NCI-H748 (cell line): ENCODE data around the gene PHLDB3.
A peak's percentile ranks its signal among the peaks of the same experiment; 100 is the strongest.
"Not testable (repeated sequence)": the region's sequence is repeated elsewhere in the genome, so short reads cannot be mapped to it uniquely, and the experiment has no call there.

Source experiments
- DNase-seq: peaks from one replicate; lab custom pipeline; 2025; ENCODE audit not compliant: unreplicated experiment; lab: John Stamatoyannopoulos, UW

Gene PHLDB3

DNA sequence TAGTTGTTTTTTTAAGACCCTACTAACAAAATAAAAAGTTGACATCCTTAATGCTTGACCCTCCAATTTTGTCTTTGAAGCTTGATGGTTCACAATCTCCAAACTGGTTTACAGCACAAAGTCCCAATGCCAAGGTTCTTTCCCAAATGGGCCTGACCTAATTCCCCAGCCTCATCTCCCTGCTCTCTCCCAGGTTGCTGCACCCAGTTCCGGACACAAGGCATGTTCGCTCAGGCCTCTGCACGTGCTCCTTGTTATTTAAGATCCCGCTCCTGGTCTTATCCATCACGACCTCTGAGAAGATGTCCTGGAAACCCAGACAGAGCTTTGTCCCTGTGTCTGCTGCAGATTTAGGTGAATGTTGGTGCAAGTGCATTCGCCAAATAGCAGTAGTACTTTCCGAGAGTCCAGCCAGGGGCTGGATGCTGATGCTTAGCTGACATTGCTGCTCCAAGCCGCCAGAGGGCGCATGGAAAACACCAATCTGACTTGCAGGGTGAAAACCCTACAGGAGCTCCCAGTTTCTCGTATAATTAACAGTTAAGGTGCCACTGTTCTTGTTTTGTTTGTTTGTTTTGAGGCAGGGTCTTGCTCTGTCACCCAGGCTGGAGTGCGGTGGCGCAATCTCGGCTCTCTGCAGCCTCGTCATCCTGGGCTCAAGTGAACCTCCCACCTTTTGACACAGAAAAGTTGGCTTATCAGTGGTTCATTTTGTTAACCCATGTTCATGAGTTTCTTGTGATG, 57.6 kb downstream of the PHLDB3 start:
- DNase-seq = peak; percentile 76

DNA sequence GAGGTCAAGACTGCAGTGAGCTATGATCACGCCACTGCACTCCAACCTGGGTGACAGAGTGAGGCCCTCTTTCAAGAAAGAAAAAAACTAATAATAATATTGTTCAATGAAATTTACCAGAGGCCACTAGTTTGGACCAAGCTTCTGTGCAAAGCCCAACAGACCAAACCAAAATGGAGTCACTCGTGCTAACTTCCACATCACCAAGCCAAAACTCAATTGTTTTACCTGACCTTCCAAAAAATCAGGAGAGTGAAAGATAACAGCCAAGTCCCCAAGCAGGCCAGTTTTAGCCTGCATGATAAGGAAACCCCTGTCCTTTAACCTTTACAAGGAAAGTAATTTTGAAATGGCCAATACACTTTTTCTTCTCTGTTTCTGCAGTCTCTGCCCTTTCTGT, 59.1 kb downstream of the PHLDB3 start:
- DNase-seq = no peak

DNA sequence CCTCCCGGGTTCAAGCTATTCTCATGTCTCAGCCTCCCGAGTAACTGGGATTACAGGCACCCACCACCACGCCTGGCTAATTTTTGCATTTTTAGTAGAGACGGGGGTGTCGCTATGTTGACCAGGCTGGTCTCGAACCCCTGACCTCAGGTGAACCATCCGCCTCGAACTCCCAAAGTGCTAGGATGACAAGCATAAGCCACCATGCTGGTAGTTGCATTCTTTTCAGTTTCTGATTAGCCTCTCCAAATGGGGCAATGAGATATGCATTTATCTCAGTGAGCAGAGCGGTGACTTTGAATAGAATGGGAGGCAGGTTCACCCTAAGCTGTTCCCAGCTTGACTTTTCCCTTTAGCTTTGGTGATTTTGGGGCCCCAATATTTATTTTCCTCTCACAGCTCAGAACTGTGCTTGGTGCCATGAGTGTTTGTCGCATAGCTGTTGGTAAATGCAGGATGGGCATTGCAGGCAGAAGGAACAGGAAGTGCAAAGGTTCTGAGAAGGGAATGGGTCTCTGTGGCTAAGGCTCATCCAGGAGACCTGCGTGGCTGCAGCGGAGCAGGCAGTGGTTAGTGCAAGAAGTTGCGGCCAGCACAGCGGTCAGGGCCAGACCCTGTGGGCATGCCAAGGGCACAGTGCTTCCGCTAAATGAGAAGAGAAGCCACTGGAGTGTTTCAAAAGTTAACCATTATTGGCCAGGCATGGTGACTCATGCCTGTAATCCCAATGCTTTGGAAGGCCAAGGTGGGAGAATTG, 59.8 kb downstream of the PHLDB3 start:
- no peak for DNase-seq

DNA sequence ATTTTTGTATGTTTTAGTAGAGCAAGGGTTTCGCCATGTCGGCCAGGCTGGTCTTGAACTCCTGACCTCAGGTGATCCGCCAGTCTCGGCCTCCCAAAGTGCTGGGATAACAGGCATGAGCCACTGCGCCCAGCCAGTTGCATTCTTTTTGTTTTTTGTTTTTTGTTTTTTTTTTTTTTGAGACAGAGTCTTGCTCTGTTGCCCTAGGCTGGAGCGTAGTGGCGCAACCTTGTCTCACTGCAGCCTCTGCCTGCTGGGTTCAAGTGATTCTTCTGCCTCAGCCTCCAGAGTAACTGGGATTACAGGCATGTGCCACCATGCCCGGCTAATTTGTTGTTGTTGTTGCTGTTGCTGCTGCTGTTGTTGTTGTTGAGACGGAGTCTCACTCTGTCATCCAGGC, 60.5 kb downstream of the PHLDB3 start:
- not testable (repeated sequence) for DNase-seq

DNA sequence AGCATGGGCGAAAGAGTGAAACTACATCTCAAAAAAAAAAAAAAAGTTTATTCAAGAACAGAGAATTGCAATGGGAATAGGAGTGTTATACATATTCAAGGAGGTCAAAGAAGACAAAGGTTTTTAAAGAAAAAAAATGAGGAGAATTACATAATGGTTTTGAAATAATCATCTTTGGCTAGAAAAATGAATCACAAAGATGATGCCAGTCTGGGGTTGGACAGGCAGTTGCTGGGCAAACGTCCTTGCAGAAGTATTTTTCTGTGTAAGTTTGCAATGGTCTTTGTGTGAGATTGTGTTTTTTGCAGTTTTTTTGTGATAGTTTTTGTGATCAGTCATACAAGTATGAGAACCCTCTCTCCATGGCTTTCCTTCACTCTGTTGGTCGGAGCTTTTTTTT, 62.8 kb downstream of the PHLDB3 start:
- DNase-seq = no peak

DNA sequence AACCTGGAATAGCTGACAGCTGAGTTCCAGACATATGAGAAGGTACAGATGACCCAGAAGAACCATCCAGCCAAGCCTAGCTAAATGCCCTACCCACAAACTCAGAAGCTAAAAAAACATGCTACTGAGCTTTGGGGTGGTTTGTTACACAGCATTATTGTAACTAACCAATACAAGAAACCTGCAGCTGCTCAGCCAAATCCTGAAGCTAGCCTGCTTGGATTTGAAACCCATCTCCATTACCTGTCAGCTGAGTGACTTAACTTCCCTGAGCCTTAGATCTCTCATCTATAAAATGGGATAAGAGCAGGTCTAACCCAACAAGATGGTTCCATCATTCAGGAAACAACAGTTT, 64.9 kb downstream of the PHLDB3 start:
- DNase-seq = no peak

DNA sequence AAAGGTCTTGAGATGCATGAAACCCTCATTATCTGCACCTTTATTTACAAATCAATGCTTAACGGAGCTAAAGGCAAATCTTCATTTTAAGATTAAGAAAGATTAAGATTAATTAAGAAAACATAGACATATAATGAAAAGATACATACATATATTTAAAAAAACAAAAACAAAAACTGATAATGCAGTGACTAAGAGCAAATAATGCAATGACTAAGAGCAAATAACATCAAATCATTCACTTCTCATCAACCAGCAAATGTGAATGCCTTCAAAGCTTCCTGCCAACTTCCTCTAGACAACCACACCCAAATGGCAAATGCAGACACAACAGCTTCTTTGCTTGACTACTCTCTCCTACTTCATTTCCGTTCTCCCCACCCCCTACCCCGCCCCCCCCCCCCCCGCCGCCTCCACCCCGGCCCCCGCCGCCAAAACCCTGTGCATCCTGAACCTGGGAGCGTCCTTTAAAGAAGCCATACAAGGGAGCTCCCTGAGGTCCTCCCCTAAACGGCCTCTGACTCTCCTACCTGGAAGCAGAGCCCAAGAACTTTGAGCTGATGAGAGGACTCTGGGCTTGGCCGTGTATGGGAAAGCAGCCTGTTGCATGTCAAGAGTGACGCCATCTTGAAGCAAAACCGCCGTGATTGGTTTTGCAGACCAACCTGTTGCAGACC, 65.4 kb downstream of the PHLDB3 start:
- DNase-seq = peak; percentile 61

DNA sequence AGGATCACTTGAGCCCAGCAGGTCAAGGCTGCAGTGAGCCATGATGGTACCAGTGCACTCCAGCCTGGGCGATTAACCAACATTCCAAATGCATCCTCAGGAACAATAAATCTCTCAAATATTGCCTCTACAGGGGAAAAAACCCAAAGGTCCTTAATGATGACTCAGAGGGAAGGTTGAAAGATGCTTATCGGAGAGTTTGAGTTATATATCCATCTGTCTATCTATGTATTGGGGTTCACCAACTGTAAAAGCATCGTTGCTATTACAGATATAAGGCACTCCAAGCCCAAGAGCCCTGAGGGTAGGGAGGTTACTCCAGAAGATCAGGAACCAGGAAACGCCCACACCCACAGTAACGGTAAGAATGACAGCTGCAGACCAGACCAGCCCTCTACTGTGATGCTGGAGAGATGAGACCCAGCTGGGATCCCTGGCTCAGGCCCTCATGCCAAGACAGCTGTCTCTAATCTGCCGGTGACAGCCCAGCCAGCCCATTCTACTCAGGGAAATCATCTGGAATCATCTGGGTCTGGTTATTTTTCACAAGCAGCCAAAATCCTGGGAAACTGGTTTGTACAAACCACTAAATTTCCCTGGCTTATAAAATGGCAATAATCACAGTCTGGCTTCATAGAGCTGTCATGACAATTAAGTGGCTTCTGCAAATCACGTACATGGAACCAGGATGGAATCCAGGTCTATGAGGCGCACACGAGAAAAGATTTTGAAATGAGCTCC, 66.1 kb downstream of the PHLDB3 start:
- peak; percentile 38 for DNase-seq

DNA sequence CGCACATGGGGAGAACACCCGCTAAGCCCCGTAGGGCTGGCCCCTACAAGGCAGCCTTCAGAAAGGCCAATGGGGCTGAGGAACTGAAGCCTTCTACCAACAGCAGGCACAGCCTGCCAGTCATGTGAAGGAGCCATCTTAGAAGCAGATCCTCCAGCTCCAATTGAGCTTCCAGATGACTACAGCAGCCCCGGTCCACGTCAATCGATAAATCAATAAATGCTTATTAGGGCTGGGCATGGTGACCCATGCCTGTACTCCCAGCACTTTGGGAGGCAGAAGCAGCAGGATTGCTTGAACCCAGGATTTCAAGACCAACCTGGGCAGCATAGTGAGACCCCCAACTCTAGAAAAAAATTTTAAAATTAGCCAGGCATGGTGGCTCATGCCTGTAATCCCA, 66.8 kb downstream of the PHLDB3 start:
- no peak for DNase-seq

DNA sequence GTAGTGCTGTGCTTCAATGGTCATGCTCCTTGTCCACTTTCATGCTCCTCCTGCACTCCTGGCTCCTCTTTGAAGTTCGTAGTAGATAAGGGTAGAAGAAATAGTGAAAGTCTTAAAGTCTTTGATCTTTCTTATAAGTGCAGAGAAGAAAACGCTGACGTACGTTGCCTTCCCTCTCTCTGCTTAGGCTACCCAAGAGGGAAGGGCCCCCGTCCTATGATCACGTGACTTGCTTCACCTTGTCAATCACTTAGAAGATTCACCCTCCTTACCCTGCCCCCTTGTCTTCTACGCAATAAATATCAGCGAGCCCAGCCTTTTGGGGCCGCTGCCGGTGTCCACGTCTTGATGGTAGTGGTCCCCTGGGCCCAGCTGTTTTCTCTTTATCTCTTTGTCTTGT, 67.3 kb downstream of the PHLDB3 start:
- DNase-seq = not testable (repeated sequence)

DNA sequence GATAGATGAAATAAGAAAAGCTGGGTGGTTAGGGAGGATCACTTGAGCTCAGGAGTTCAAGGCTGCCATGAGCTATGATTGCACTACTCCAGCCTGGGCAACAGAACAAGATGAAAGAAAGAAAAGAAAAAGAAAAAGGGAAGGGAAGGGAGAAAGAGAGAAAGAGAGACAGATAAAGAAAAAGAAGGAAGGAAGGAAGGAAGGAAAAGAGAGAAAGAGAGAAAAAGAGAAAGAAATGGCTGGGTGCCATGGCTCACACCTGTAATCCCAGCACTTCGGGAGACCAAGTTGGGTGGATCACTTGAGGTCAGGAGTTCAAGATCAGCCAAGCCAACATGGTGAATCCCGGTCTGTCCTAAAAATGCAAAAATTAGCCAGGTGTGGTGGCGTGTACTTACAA, 68.8 kb downstream of the PHLDB3 start:
- DNase-seq = no peak

DNA sequence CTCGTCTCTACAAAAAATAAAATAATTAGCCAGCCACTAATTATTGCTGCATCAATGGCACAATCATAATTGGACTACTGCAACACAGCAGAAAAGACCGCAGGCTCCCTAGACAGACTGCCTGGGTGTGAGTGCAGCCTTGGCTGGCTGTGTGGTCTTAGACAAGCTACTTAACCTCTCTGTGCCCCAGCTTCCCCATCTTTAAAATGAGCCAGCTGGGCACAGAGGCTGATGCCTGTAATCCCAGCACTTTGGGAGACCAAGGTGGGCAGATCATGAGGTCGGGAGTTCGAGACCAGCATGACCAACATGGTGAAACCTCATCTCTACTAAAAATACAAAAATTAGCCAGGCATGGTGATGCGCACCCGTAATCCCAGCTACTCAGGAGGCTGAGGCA, 70.9 kb downstream of the PHLDB3 start:
- DNase-seq = no peak

DNA sequence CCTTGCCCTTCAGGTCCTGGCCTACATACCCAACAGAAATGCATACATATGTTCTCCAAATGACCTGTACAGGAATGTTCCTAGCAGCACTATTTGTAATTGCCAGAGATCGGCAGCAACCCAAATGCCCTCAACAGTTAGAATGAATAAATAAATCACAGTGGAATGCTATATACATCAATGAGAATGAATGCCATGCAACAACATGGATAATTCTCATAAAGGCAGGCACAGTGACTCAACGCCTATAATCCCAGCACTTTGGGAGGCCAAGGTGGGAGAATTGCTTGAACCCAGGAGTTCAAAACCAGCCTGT, 71.2 kb downstream of the PHLDB3 start:
- no peak for DNase-seq

DNA sequence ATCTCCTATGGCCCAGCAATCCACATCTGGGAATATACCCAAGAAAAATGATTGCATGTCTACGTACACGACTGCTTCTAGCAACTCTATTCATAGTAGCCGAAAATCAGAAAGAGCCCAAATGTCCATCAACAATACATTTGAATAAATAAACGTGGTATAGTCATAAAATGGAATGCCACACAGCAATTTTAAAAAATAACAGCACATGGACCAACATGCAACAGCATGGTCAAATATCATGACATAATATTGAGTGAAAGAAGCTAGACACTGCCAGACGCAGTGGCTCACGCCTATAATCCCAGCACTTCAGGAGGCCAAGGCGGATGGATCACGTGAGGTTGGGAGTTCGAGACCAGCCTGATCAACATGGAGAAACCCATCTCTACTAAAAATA, 73.6 kb downstream of the PHLDB3 start:
- DNase-seq = no peak

DNA sequence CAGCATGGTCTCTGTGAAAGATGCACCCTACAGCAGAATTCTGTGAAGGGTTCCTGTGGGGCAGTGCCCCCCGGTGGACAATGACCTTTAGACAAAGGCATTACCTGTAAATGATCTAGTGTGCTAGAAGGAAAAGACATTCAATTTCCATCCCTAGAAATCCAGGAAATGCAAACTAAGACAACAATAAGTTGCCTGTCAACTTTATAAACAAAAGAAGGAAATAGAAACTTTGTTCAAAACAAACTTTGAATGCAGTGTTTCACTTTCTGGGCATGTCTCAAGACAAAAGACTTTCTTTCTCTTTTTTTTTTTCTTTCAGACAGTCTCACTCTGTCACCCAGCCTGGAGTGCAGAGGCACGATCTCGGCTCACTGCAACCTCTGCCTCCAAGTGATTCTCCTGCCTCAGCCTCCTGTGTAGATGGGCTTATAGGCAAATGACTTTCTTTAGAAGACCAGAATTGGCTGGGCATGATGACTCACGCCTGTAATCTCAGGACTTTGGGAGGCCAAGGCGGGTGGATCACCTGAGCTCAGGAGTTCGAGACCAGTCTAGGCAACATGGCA, 74.3 kb downstream of the PHLDB3 start:
- peak; percentile 31 for DNase-seq

DNA sequence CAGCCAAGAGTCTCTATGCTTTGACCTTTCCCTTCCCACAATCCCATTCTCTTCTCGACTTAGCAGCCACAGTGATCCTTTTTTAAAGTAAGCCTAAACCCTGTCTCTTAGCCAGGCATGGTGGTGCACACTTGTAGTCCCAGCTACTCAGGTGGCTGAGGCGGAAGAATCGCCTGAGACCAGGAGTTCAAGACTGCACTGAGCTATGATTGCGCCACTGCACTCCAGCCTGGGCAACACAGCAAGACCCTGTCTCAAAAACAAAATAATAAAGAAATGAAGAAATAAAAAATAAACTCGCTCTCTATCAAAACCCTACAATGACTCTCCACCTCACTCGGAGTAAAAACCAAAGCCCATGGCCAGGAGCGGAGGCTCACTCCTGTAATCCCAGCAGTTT, 75.2 kb downstream of the PHLDB3 start:
- DNase-seq = no peak

DNA sequence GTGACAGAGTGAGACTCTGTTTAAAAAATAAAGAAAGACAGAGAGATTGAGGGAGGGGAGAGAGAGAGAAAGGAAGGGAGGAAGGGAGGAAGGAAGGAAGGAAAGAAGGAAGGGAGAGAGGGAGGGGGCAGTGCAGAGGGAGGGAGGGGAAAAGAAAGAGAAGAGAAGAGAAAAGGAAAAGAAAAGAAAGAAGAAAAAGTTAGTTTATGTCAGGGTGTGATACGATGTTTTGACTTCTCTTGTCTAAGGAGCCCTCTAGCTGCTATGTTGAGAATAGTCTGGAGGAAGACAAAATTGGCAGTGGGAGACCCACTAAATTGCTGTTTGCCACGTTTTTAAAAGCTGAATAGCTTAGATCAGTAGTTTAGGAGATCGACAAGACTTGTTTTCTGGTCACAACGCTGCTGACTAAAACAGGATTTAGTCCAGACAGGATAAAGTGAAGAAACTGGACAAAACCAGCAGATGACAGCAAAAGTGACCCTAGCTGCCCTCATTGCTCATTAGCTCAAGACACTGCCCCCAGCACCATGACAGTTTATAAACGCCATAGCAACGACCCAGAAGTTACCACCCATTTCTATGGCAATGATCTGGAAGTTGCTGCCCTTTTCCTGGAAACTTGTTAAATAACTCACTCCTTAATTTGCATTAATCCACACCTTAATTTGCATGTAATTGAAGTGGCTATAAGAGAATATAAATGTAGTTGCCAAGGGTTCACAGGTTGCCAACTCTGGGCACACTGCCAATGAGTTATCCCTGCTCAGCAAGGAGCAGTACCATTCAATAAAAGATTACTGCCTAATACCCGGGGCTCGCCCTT, 78.8 kb downstream of the PHLDB3 start:
- DNase-seq = peak; percentile 82
